ENCODE results near the gene KDM3B. TPM values are rescaled to one million over a fixed set of nuclear protein-coding genes. Genes with fewer than 3 reads are reported as not detected.

KDM3B gene
- total RNA-seq, 1 experiment from 2014 or later = 89.2 TPM

DNA sequence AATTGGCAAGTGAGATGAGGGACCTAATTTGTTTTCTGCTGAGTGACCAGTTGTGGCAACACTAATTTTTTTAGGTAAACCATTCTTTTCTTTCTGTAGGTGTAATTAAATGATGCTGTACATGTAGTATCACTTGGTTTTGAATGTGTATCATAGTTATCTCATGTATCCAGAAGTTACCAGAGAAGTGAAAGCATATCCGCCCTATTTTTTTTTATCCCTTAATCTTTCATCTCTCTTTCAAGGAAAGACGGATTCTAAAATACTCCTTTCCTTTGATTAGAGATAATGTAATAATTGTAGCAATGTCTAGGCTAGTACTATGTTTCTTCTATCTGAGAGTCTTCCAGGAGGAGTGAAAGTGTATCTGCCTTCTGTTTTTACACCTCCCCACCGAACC, 7.1 kb downstream of the KDM3B start:
- Mint-ChIP-seq H3K9me3 (no peaks in the 10 kb centered on the region), H3K4me1 (peaks cover 17 to 22% of the 10 kb centered on the region in 2 experiments), H3K27me3 (ENCODE audit: low read depth) (no peaks in the 10 kb centered on the region), H3K4me3 (no peak overlapping the region), H3K36me3 (ENCODE audit: insufficient read depth in 1 of 3, low read depth in 3 of 3) (peaks cover 0 to 2% (median 0%) of the 10 kb centered on the region in 3 experiments; a peak in 2 of 7 replicates), H3K27ac (no peak overlapping the region)
- H4K91ac ChIP-seq (ENCODE audit: insufficient read length, low read depth, low read length) = no peak overlapping the region
- H3K23ac ChIP-seq (ENCODE audit: insufficient read length, low read depth, low read length) = no peak overlapping the region
- no peak overlapping the region for H2AFZ ChIP-seq (ENCODE audit: low read length)
- H4K20me1 ChIP-seq (ENCODE audit: control insufficient read depth, insufficient read depth, insufficient read length) = no peaks in the 10 kb centered on the region
- no peak overlapping the region for H2BK120ac ChIP-seq (ENCODE audit: low read depth, low read length, poor library complexity, severe bottlenecking)
- peaks cover 22% of the 10 kb centered on the region; the same call in 1 of the 2 replicates for H3K79me2 ChIP-seq (ENCODE audit: insufficient read depth, low read length)
- no peak overlapping the region for H2BK20ac ChIP-seq (ENCODE audit: low read depth, low read length, poor library complexity, severe bottlenecking)
- TF ChIP-seq, protein P1, sequence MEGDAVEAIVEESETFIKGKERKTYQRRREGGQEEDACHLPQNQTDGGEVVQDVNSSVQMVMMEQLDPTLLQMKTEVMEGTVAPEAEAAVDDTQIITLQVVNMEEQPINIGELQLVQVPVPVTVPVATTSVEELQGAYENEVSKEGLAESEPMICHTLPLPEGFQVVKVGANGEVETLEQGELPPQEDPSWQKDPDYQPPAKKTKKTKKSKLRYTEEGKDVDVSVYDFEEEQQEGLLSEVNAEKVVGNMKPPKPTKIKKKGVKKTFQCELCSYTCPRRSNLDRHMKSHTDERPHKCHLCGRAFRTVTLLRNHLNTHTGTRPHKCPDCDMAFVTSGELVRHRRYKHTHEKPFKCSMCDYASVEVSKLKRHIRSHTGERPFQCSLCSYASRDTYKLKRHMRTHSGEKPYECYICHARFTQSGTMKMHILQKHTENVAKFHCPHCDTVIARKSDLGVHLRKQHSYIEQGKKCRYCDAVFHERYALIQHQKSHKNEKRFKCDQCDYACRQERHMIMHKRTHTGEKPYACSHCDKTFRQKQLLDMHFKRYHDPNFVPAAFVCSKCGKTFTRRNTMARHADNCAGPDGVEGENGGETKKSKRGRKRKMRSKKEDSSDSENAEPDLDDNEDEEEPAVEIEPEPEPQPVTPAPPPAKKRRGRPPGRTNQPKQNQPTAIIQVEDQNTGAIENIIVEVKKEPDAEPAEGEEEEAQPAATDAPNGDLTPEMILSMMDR (conservative IDR thresholded peaks at IDR 0.05) = no peak
- H2BK5ac ChIP-seq (ENCODE audit: insufficient read length, low read length) = no peak overlapping the region
- no peaks in the 10 kb centered on the region for H3K27me3 ChIP-seq (ENCODE audit: insufficient read depth, low read length)
- no CpG with 5 or more reads among the region's 3 CpGs for WGBS (ENCODE audit: extremely low coverage, insufficient read length, low lambda C conversion rate)
- no peak overlapping the region for H3K4me2 ChIP-seq (ENCODE audit: insufficient read depth, insufficient read length, low read length)
- H2BK12ac ChIP-seq (ENCODE audit: insufficient read length, low read depth, low read length) = no peak overlapping the region
- no peak overlapping the region for H3K27ac ChIP-seq (ENCODE audit: insufficient read length, low read depth, low read length)
- no peak overlapping the region for H3T11ph ChIP-seq (ENCODE audit: low read length)
- H3K79me1 ChIP-seq (ENCODE audit: insufficient read depth, low read depth, low read length, poor library complexity, severe bottlenecking) = peaks cover 8% of the 10 kb centered on the region
- no peaks in the 10 kb centered on the region for H3K9me3 ChIP-seq (ENCODE audit: control insufficient read depth, low read depth, low read length)
- no peak overlapping the region for H3K14ac ChIP-seq (ENCODE audit: insufficient read depth, low read length)
- H3K23me2 ChIP-seq (ENCODE audit: insufficient read length, low read depth, low read length, poor library complexity, severe bottlenecking) = no peaks in the 10 kb centered on the region
- no peak overlapping the region for H4K5ac ChIP-seq (ENCODE audit: insufficient read length, low read depth, low read length)
- H2BK15ac ChIP-seq (ENCODE audit: low read depth, low read length) = no peak overlapping the region
- no peak overlapping the region for H4K8ac ChIP-seq (replicated peaks; ENCODE audit: insufficient read length, low read depth, low read length)
- no peak overlapping the region for H3K18ac ChIP-seq (ENCODE audit: insufficient read length, low read depth, low read length)
- H3K56ac ChIP-seq (ENCODE audit: insufficient read length, low read depth, low read length) = no peak overlapping the region
- 0 out of 2 replicates have a peak, but pooled peaks cover 2% of the 10 kb centered on the region for H3K4me1 ChIP-seq (ENCODE audit: insufficient read depth, low read length)
- no peak overlapping the region for H3K9ac ChIP-seq (ENCODE audit: extremely low read depth, insufficient read length, low read length)
- H2AK5ac ChIP-seq (ENCODE audit: insufficient read length, low read length) = no peak overlapping the region
- DNase-seq = no peak
- no peak overlapping the region for H3K4ac ChIP-seq (ENCODE audit: low read depth, low read length)
